Measurements from ENCODE around the gene CHRD. TPM values are rescaled to one million over a fixed set of nuclear protein-coding genes. Genes with fewer than 3 reads are reported as not detected.

The CHRD gene
- polyA plus RNA-seq, 4 donors, result 12.4 to 17.2 (median 14.5) TPM

DNA sequence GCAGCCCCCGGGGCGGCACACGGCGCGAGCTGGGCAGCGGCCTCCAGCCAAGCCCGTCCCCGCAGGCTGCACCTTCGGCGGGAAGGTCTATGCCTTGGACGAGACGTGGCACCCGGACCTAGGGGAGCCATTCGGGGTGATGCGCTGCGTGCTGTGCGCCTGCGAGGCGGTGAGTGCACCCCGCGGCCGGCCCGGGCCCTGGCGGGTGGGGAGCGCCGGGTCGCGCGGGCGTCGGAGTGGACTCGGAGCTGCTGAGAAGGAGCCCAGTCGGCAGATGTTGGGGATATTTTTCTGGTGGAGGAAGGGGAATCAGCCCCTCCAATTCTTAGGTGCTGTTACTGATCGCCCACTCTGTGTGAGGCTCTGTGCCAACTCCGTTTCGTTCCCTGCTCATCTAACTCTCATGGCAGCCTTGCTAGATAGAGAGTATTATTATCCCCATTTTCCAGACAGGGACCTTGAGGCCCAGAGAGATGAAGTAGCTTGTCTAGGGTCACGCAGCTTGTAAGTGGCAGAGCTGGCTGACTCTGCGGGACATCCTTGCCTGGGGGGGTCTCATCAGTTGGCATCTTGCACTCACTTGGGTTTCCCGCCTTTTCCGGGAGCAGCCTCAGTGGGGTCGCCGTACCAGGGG, 890 bp downstream of the CHRD start:
- DNase-seq (ENCODE audit: low read depth in 4 of 4, low spot score in 3 of 4), result no peak

GRCh38 chr3:184381261-184382224, 1.7 kb downstream of the CHRD start:
- DNase-seq (ENCODE audit: low read depth in 4 of 4, low spot score in 3 of 4), result no peak

- no peak for DNase-seq (ENCODE audit: low read depth in 4 of 4, low spot score in 3 of 4)
Observed at GRCh38 chr3:184382326-184383032, 2.6 kb downstream of the CHRD start.

DNA sequence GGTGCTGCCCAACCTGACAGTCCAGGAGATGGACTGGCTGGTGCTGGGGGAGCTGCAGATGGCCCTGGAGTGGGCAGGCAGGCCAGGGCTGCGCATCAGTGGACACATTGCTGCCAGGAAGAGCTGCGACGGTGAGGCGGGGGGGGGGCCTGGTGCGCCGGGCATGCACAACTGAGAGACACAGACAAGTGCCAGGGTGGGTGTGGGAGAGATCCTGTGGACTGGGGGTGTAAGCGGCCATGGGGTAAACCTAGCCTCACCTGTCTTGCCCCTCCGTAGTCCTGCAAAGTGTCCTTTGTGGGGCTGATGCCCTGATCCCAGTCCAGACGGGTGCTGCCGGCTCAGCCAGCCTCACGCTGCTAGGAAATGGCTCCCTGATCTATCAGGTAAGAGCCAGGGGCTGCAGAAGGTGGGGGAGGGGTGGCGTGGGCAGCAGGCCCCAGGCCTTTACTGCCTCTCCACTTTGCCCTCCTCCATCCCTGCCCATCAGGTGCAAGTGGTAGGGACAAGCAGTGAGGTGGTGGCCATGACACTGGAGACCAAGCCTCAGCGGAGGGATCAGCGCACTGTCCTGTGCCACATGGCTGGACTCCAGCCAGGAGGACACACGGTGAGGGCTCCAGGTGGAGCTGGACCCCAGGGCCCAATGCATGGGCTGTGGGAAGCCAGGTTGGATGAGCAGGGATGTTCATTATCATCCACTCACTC, 3.3 kb downstream of the CHRD start:
- no peak for DNase-seq (ENCODE audit: low read depth in 4 of 4, low spot score in 3 of 4)

DNA sequence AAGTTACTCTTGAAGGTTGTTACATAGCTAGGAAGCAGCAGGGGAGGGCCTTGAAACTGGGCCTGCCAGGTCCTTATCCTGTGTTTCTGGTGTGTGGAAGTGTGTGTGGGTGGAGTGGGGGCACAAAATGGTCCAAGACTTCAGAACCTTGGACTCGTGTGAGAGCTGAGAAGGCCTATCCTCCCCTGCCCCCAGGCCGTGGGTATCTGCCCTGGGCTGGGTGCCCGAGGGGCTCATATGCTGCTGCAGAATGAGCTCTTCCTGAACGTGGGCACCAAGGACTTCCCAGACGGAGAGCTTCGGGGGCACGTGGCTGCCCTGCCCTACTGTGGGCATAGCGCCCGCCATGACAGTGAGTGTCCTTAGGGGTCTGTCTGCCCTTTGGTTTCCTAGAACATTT, 4.5 kb downstream of the CHRD start:
- DNase-seq (ENCODE audit: low read depth in 4 of 4, low spot score in 3 of 4), result no peak

DNA sequence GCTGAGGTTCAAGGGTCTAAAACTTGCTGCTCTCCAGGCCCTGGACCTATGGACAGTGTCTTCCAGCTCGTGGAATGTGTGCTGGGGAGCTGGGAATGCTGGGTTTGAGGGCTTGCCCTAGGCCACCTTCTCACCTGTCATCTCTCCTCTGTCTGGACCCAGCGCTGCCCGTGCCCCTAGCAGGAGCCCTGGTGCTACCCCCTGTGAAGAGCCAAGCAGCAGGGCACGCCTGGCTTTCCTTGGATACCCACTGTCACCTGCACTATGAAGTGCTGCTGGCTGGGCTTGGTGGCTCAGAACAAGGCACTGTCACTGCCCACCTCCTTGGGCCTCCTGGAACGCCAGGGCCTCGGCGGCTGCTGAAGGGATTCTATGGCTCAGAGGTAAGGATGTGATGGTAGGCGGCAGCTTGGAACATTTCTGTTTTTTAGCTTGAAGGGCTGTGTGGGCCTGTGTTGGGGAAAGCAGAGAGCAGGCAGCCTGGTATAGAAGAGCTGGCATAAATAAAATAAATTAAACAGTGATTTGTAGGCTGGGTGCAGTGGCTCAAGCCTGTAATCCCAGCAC, 5.1 kb downstream of the CHRD start:
- no peak for DNase-seq (ENCODE audit: low read depth in 4 of 4, low spot score in 3 of 4)

DNA sequence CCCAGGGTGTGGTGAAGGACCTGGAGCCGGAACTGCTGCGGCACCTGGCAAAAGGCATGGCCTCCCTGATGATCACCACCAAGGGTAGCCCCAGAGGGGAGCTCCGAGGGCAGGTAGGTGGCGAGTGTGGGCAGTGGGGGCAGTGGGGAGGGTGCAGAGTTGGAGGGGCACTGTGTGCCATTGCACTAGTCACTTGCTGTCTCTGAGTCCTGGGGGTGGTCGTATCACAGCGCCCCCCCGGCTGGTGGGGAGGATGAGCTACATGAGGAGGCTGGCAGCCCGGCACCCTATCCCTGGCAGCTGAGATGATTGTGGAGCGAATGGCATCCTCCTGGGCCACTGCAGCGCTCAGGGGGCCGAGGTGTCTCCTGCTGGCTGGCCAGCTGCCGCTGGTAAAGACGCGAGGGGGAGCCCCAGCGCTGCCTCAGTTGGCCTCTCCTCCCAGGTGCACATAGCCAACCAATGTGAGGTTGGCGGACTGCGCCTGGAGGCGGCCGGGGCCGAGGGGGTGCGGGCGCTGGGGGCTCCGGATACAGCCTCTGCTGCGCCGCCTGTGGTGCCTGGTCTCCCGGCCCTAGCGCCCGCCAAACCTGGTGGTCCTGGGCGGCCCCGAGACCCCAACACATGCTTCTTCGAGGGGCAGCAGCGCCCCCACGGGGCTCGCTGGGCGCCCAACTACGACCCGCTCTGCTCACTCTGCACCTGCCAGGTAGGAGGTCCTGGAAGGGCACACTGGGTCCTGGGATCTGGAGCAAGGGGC, 6.4 kb downstream of the CHRD start:
- no peak for DNase-seq (ENCODE audit: low read depth in 4 of 4, low spot score in 3 of 4)

- DNase-seq (ENCODE audit: low read depth in 4 of 4, low spot score in 3 of 4), result no peak
Observed at GRCh38 chr3:184387174-184387714, 7.4 kb downstream of the CHRD start.

GRCh38 chr3:184388164-184388935, 8.5 kb downstream of the CHRD start:
- DNase-seq (ENCODE audit: low read depth in 4 of 4, low spot score in 3 of 4), result no peak

GRCh38 chr3:184388936-184389230, 9.0 kb downstream of the CHRD start:
- no peak for DNase-seq (ENCODE audit: low read depth in 4 of 4, low spot score in 3 of 4)

- no peak for DNase-seq (ENCODE audit: low read depth in 4 of 4, low spot score in 3 of 4)
Observed at GRCh38 chr3:184389384-184389783, 9.5 kb downstream of the CHRD start.

- no peak for DNase-seq (ENCODE audit: low read depth in 4 of 4, low spot score in 3 of 4)
Observed at GRCh38 chr3:184389935-184390528, 10.2 kb downstream of the CHRD start.

DNA sequence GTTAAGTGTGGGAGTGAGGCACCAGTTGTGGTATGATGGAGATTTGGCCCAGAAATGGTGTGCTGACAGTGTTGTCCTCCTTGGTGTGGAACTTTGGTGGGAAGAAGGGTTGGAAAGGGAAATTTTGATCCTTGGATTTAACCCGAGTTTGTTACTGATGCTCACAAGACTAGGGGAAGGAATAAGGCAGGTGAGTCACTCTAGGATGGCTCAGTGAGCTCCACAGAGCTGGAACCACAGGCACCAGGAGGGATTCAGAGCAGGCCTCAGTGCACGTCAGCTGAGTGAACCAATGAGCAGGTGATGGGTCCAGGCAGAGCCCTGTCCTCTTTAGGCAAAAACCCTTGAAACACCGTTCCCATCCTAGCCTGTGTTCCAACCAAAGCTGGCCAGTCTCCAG, 11.4 kb downstream of the CHRD start:
- DNase-seq (ENCODE audit: low read depth in 4 of 4, low spot score in 3 of 4), result no peak

GRCh38 chr3:184395320-184395660, 15.4 kb downstream of the CHRD start:
- no peak for DNase-seq (ENCODE audit: low read depth in 4 of 4, low spot score in 3 of 4)

- DNase-seq (ENCODE audit: low read depth in 4 of 4, low spot score in 3 of 4), result no peak
Observed at GRCh38 chr3:184399410-184399809, 19.6 kb downstream of the CHRD start.

- no peak for DNase-seq (ENCODE audit: low read depth in 4 of 4, low spot score in 3 of 4)
Observed at GRCh38 chr3:184405075-184406030, 25.5 kb downstream of the CHRD start.

DNA sequence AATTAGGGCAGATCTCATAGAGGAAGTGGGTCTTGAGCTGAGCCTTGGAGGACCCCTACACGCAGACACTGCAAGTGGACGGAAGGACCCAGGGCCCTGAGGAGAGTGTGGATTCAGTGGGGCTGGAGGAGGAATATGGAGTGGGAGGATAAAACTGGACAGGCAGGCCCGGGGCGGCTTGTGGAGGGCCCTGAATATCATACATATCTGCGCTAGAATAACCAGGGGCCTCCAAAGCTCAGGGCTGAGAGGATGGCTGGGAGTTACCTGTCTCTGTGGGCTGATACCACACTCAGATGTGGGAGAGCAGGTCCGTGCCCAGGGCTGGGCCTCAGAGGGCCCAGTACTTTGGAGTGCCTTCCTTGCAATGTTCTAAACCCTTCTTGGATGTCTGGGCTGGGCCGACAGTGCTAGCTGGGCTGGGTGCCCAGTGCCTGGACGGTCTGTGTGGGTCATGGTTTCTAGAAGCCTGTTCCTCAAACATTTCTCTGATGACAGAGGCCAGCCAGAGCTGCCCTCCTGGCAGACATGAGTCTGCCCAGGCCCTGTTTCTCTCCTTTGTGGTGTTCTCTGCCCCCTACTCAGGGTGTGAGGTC, 29.6 kb downstream of the CHRD start:
- no peak for DNase-seq (ENCODE audit: low read depth in 4 of 4, low spot score in 3 of 4)
